Natural killer cell (primary cell): ENCODE data around the gene AMIGO2. TPM values are rescaled to one million over a fixed set of nuclear protein-coding genes. Genes with fewer than 3 reads are reported as not detected.

Experiments used
- ATAC-seq, 3 donors: fragments of 150-1000 bp in 2 of 3; fragments of 200-7000 bp in 1 of 3; cut with Tn5 transposase; 1 replicate in 1 of 3; 2 replicates in 2 of 3; pipeline ENCODE4 v1.10.0; 2021; ENCODE audit warnings: mild to moderate bottlenecking in 2 of 3, moderate library complexity in 2 of 3
- DNase-seq, 2 donors: peaks; one replicate each; pipeline versions ENCODE4 v3.0.0 to v3.0.0-alpha.2; 2013 to 2021; ENCODE audit warnings: mixed read lengths in 1 of 2
- H3K27ac ChIP-seq: one replicate; pipeline ENCODE4 v1.5.1; 2013; ENCODE audit warnings: mild to moderate bottlenecking, low read length
- H3K27me3 ChIP-seq: one replicate; pipeline ENCODE4 v1.6.1; 2013; ENCODE audit warnings: low read length; ENCODE audit not compliant: control insufficient read depth, insufficient read depth
- H3K36me3 ChIP-seq: one replicate; pipeline ENCODE4 v1.6.1; 2013; ENCODE audit warnings: low read length; ENCODE audit not compliant: control insufficient read depth, insufficient read depth
- H3K4me1 ChIP-seq: one replicate; pipeline ENCODE4 v1.6.1; 2013; ENCODE audit warnings: low read length; ENCODE audit not compliant: control insufficient read depth, insufficient read depth
- H3K4me3 ChIP-seq: one replicate; pipeline ENCODE4 v1.5.1; 2013; ENCODE audit warnings: low read length
- H3K9me3 ChIP-seq: one replicate; pipeline ENCODE4 v1.6.1; 2013; ENCODE audit warnings: low read length; ENCODE audit not compliant: control insufficient read depth, insufficient read depth
- H3K27ac Mint-ChIP-seq, 2 donors: one replicate each; pipeline ENCODE4 v1.8.0; 2022; ENCODE audit warnings: mild to moderate bottlenecking in 2 of 2, mixed read lengths in 2 of 2, moderate library complexity in 1 of 2
- H3K27me3 Mint-ChIP-seq, 2 donors: one replicate each; pipeline ENCODE4 v1.8.0; 2022; ENCODE audit warnings: low read depth in 2 of 2, mixed read lengths in 2 of 2
- H3K36me3 Mint-ChIP-seq: one replicate; pipeline ENCODE4 v1.8.0; 2022; ENCODE audit warnings: mixed read lengths
- H3K4me1 Mint-ChIP-seq, 2 donors: one replicate each; pipeline ENCODE4 v1.8.0; 2022; ENCODE audit warnings: mixed read lengths in 2 of 2
- H3K4me3 Mint-ChIP-seq: one replicate; pipeline ENCODE4 v1.8.0; 2022; ENCODE audit warnings: mild to moderate bottlenecking, moderate library complexity, mixed read lengths
- H3K9me3 Mint-ChIP-seq, 2 donors: one replicate each; pipeline ENCODE4 v1.8.0; 2022; ENCODE audit warnings: mixed read lengths in 2 of 2
- CTCF ChIP-seq: fragments of 200-600 bp; IDR thresholded peaks from one replicate; pipeline ENCODE4 v1.8.0; 2022; ENCODE audit warnings: antibody characterized with exemption
- WGBS: methylation state at CpG from one replicate; pipeline ENCODE4 v1.1.7; 2013; ENCODE audit warnings: missing lambda C conversion rate; ENCODE audit not compliant: insufficient coverage; 5-methylcytosine and 5-hydroxymethylcytosine counted together
- intact Hi-C: fragments of 100-400 bp; cut with micrococcal nuclease; formaldehyde crosslinking; loops from one replicate; pipeline ENCODE4 v1.14.2; 2022
- total RNA-seq, 4 donors: library from RNA; stranded (reverse); fragments of 120-200 nt in 1 of 4; gene quantifications; one replicate each; pipeline versions ENCODE4 v1.2.3 to v1.2.4, GENCODE V29; 2013 to 2022

AMIGO2 gene
- total RNA-seq, 3 donors from 2014 or later (not counting 1 experiment from before 2014, with no cell fraction given), result 8.0 to 9.9 (median 8.1) TPM

- no peaks in the 10 kb centered on the region for H3K36me3 Mint-ChIP-seq
- TF ChIP-seq CTCF, result no peak
- H3K27ac Mint-ChIP-seq, result no peak overlapping the region
- Histone ChIP-seq H3K9me3 (no peaks in the 10 kb centered on the region), H3K36me3 (no peaks in the 10 kb centered on the region), H3K4me3 (no peak overlapping the region), H3K27ac (no peak overlapping the region), H3K4me1 (no peaks in the 10 kb centered on the region), H3K27me3 (no peaks in the 10 kb centered on the region)
- no peaks in the 10 kb centered on the region for H3K27me3 Mint-ChIP-seq
- ATAC-seq (no peak), DNase-seq (no peak)
- H3K4me1 Mint-ChIP-seq, result peaks cover 0 to 4% of the 10 kb centered on the region in 2 donors
- no peak overlapping the region for H3K4me3 Mint-ChIP-seq
- no peaks in the 10 kb centered on the region for H3K9me3 Mint-ChIP-seq
- no CpG with 5 or more reads among the region's 2 CpGs for WGBS
- intact Hi-C loops, result no loop called here
These were observed 20.4 kb upstream of the AMIGO2 start for GRCh38 chr12:47100160-47100559.

DNA sequence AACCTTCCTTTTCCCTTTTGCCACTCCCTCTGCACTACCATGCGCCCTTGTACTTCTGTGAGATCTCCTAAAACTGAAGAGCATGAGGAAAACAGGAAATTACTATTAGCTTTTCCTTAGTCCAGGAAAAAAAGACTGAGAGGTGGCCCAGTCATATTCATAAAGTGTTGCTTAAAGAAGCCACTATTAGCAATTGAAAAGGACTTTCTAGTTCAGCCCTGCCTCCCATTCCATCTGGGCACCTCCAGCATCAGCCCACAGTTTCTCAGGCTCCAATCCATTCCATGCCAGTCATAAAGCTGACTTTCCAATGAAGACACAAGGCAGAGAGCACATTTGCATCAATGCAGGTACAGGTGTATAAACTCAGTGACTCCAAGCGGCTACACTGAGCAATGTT lies 19.9 kb upstream of the AMIGO2 start:
- no peak overlapping the region for H3K4me3 Mint-ChIP-seq
- ATAC-seq (no peak), DNase-seq (no peak)
- H3K36me3 Mint-ChIP-seq, result no peaks in the 10 kb centered on the region
- TF ChIP-seq CTCF, result no peak
- peaks cover 0 to 5% of the 10 kb centered on the region in 2 donors for H3K4me1 Mint-ChIP-seq
- Histone ChIP-seq H3K36me3 (no peaks in the 10 kb centered on the region), H3K27me3 (no peaks in the 10 kb centered on the region), H3K4me3 (no peak overlapping the region), H3K27ac (no peak overlapping the region), H3K4me1 (no peaks in the 10 kb centered on the region), H3K9me3 (no peaks in the 10 kb centered on the region)
- H3K27me3 Mint-ChIP-seq, result no peaks in the 10 kb centered on the region
- 100% methylated on average over 2 of the region's 2 CpGs for WGBS
- no peaks in the 10 kb centered on the region for H3K9me3 Mint-ChIP-seq
- H3K27ac Mint-ChIP-seq, result no peak overlapping the region
- intact Hi-C loops, result no loop called here

GRCh38 chr12:47098099-47098498 lies 18.3 kb upstream of the AMIGO2 start:
- WGBS, result 98% methylated on average over 6 of the region's 6 CpGs
- Mint-ChIP-seq H3K36me3 (no peaks in the 10 kb centered on the region), H3K27me3 (no peaks in the 10 kb centered on the region), H3K27ac (no peak overlapping the region), H3K4me3 (no peak overlapping the region), H3K9me3 (no peaks in the 10 kb centered on the region), H3K4me1 (peaks cover 0 to 5% of the 10 kb centered on the region in 2 donors)
- no peaks in the 10 kb centered on the region for H3K9me3 ChIP-seq
- H3K27ac ChIP-seq, result no peak overlapping the region
- TF ChIP-seq CTCF, result no peak
- intact Hi-C loops, result no loop called here
- H3K4me1 ChIP-seq, result no peaks in the 10 kb centered on the region
- no peak for ATAC-seq
- H3K36me3 ChIP-seq, result no peaks in the 10 kb centered on the region
- H3K4me3 ChIP-seq, result no peak overlapping the region
- no peaks in the 10 kb centered on the region for H3K27me3 ChIP-seq
- DNase-seq, result no peak

- Histone ChIP-seq H3K27me3 (no peaks in the 10 kb centered on the region), H3K9me3 (no peaks in the 10 kb centered on the region), H3K4me1 (no peaks in the 10 kb centered on the region), H3K4me3 (no peak overlapping the region), H3K27ac (no peak overlapping the region), H3K36me3 (no peaks in the 10 kb centered on the region)
- Mint-ChIP-seq H3K4me3 (no peak overlapping the region), H3K9me3 (no peaks in the 10 kb centered on the region), H3K4me1 (peaks cover 0 to 5% of the 10 kb centered on the region in 2 donors), H3K27me3 (no peaks in the 10 kb centered on the region), H3K36me3 (no peaks in the 10 kb centered on the region), H3K27ac (no peak overlapping the region)
- ATAC-seq, result no peak
- no peak for DNase-seq
- WGBS, result 94% methylated on average over 7 of the region's 7 CpGs
- intact Hi-C loops, result no loop called here
- TF ChIP-seq CTCF, result no peak
These were observed 17.6 kb upstream of the AMIGO2 start for GRCh38 chr12:47097276-47097896.
